AG08395 (cell line): ENCODE measurements around the gene PPWD1.

Source experiments
- DNase-seq: peaks from one replicate; pipeline ENCODE4 v3.0.0; 2012; ENCODE audit warnings: mixed read lengths, low spot score

Gene PPWD1

DNA sequence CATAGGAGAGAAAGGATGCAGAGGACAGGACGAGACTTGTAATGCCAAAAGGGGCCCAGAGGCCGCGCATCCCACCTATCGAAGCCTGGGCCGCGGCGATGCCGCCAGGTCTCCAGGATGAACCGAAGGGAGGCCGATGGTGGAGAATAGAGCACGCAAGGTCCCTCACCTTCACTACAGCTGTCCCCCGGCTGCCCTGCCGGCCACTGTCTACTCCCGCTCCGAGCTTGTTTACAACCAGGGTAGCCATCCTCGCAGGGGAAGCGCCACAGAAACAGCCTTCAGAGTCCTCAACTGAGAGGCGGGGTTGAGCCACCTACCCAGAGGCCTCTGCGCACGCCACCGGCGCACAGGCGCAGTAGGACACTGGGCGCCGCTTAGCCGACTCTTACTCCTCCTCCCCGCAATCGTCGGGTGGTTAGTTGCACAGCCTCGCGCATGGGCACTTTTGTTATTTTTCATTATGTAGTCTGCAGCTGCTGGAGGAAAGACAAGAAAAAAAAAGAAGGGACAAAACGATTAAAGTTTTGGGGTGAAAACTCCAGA is 61.0 kb downstream of the PPWD1 start, which contains the start of gene TRIM23:
Gene TRIM23 (minus strand): TSS at position 309 of the 546 bp plus-strand sequence. CDS start 59 bp downstream, at position 250.
- peak; percentile 96 for DNase-seq

DNA sequence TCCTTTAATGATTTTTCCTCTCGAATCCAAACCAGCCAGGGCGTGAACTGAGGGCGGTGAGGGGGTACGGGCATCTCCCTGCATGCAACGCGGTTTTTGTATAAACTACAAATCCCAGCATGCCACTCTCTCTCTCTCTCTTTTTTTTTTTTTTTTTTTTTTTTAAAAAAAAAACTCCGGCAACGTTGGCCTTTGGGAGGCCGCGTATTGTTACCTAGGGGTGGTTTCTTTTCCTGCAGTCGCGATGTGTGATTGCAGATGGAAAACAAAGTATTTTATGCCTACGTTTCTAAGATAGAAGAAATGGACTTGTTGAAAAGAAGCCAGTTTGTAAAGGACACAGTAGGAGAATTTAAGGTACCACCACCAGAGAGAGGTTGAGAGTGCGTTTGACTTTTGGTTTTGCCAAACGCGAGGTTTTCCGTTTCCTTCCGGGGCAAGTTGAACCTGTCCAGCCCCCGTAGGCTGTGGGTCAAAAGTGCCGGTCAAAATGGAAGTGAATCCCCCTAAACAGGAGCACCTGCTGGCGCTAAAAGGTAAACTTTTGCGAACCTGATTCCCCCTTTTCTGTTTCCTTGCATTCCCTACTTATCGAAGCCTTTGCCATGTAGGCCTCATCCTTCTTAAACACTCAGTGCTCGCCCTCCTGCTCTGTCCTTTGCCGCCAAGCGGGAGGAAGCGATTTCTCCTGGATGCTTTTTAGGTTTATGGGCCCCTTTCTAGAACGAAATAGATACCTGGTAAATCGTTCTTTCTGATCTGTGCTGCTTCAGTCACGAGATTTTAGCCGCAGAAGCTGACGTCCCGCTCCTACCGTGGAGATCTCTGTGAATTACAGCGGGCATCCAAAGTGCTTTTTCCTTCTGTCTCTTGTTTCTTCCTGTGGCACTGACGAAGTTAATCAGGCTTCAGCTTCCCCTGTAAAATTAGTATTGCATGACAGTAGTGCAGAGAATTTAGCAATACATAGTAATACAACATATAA is 61.8 kb downstream of the PPWD1 start, which contains the start of the genes SHLD3 and TRAPPC13:
Gene SHLD3 (plus strand): TSS at position 457 of the 985 bp plus-strand sequence. CDS start 4,561 bp downstream, outside the sequence.
Gene TRAPPC13 (plus strand): TSS at position 457 of the 985 bp plus-strand sequence. CDS start 34 bp downstream, at position 491.
- peak; percentile 75 for DNase-seq

DNA sequence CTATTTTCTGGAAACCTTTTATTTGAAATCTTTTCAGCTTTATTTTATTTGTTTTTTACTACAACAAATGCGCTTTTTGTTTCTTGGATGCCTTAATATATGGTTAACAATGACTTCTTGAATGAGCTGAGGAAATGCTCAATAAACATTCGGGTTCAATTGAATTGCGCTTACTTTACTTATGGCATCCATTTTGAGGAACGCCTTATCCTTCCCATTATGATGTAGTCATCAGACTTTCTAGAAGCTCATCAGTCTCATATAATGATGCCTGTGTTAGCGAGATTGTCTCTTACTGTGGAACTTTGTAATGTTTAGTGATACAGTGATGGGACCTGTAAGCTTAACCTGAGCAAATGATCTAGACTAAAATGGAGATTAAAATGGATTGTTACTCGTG is 62.6 kb downstream of the PPWD1 start:
- no peak for DNase-seq

DNA sequence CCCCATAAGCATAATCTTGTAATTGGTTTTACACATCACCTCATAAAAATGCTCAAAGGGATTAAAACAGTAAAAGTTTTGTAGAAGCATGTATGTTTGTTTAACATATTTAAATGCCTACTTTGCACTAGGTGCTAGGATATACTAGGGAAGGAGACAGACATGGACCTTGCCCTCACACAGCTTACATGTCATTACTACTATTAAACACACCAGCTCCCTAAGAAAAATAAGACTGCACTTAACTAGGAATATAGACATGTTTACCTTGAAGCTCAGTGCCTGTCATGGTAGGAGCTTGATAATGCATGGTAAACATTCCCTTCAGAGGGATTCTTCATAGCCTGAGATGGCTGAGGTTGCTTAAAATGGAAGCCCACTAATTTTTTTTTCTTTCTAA is 67.9 kb downstream of the PPWD1 start:
- no peak for DNase-seq
